Thyroid gland (tissue), 4 donors: ENCODE results near the gene FAM78A. TPM values are rescaled to one million over a fixed set of nuclear protein-coding genes. Genes with fewer than 3 reads are reported as not detected.
"Not testable (repeated sequence)": the region's sequence is repeated elsewhere in the genome, so short reads cannot be mapped to it uniquely, and the experiment has no call there.

Experiments used
- DNase-seq, 2 donors: peaks; one replicate each; pipeline ENCODE4 v3.0.0-alpha.2; 2019
- H3K27ac ChIP-seq, 3 donors: fragments of 200-600 bp; sonication (generic); 1 replicate in 2 of 3; 2 replicates in 1 of 3; pipeline ENCODE4 v1.5.1; 2016 to 2019; ENCODE audit warnings: mild to moderate bottlenecking in 1 of 3, moderate library complexity in 1 of 3
- H3K27me3 ChIP-seq: fragments of 200-600 bp; sonication (generic); one replicate; pipeline ENCODE4 v1.5.1; 2019
- H3K36me3 ChIP-seq, 2 donors: fragments of 200-600 bp; sonication (generic); one replicate each; pipeline ENCODE4 v1.5.1; 2016 to 2019
- H3K4me1 ChIP-seq, 2 donors: fragments of 200-600 bp; sonication (generic); one replicate each; pipeline ENCODE4 v1.5.1; 2017 to 2019
- H3K4me3 ChIP-seq, 3 donors: fragments of 200-600 bp; sonication (generic); replicated peaks in 1 of 3; 1 replicate in 2 of 3; 2 replicates in 1 of 3; pipeline ENCODE4 v1.5.1; 2016; ENCODE audit warnings: mild to moderate bottlenecking in 1 of 3
- H3K9me3 ChIP-seq: fragments of 200-600 bp; sonication (generic); one replicate; pipeline ENCODE4 v1.5.1; 2017
- POLR2A ChIP-seq, 2 donors: fragments of 450-650 bp; IDR thresholded peaks; one replicate each; pipeline ENCODE4 v1.6.1; 2017; ENCODE audit warnings: antibody characterized with exemption in 2 of 2, mild to moderate bottlenecking in 2 of 2, moderate library complexity in 1 of 2
- WGBS, 2 donors: methylation state at CpG; one replicate each; pipeline ENCODE4 v1.1.5; 2017; 5-methylcytosine and 5-hydroxymethylcytosine counted together
- intact Hi-C: fragments of 100-400 bp; cut with DNase I; formaldehyde crosslinking; loops from one replicate; pipeline ENCODE4 v1.15.1; 2023
- total RNA-seq, 4 donors: library from RNA; depleted of rRNA; stranded (reverse); fragments of >200 nt; gene quantifications; one replicate each; pipeline ENCODE4 v1.2.3, GENCODE V29; 2016
- TF ChIP-seq, protein P1 (sequence below), 6 experiments: fragments of 200-600 bp in 3 of 6; fragments of 450-650 bp in 3 of 6; sonication (generic) in 3 of 6; IDR thresholded peaks; one replicate each; pipeline ENCODE4 v1.5.1; 2016 to 2019; ENCODE audit warnings: antibody characterized with exemption in 6 of 6, mild to moderate bottlenecking in 2 of 6, inconsistent platforms in 1 of 6, moderate library complexity in 1 of 6

The FAM78A gene
- total RNA-seq, 4 donors from 2014 or later: 1.1 to 3.4 (median 1.6) TPM

DNA sequence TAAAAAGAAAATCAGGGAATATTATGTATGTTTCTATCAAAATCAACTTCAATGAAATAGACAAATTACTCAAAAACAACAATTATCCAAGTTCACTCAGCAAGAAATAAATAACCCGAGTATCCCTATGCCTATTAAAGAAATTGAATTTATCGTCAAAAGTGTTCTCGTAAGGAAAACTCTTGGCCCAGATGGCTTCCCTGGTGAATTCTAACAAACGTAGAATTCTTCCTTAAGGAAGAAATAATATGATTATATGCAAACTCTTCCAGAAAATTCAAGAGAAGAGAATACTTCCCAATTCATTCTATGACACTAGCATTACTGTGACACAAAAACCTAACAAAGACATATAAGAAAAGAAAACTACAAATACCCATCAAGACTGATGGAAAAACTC is 29.7 kb downstream of the FAM78A start:
- Histone ChIP-seq H3K4me3 (no peak overlapping the region), H3K9me3 (no peaks in the 10 kb centered on the region), H3K4me1 (no peaks in the 10 kb centered on the region), H3K27ac (no peak overlapping the region), H3K27me3 (no peaks in the 10 kb centered on the region), H3K36me3 (no peaks in the 10 kb centered on the region)
- intact Hi-C loops: no loop called here
- DNase-seq: no peak
- TF ChIP-seq, protein P1, sequence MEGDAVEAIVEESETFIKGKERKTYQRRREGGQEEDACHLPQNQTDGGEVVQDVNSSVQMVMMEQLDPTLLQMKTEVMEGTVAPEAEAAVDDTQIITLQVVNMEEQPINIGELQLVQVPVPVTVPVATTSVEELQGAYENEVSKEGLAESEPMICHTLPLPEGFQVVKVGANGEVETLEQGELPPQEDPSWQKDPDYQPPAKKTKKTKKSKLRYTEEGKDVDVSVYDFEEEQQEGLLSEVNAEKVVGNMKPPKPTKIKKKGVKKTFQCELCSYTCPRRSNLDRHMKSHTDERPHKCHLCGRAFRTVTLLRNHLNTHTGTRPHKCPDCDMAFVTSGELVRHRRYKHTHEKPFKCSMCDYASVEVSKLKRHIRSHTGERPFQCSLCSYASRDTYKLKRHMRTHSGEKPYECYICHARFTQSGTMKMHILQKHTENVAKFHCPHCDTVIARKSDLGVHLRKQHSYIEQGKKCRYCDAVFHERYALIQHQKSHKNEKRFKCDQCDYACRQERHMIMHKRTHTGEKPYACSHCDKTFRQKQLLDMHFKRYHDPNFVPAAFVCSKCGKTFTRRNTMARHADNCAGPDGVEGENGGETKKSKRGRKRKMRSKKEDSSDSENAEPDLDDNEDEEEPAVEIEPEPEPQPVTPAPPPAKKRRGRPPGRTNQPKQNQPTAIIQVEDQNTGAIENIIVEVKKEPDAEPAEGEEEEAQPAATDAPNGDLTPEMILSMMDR (IDR thresholded peaks at IDR 0.05): no peak
- TF ChIP-seq POLR2A (IDR thresholded peaks at IDR 0.05): no peak
- 84 to 85% methylated on average over 4 of the region's 4 CpGs for WGBS, 2 donors

DNA sequence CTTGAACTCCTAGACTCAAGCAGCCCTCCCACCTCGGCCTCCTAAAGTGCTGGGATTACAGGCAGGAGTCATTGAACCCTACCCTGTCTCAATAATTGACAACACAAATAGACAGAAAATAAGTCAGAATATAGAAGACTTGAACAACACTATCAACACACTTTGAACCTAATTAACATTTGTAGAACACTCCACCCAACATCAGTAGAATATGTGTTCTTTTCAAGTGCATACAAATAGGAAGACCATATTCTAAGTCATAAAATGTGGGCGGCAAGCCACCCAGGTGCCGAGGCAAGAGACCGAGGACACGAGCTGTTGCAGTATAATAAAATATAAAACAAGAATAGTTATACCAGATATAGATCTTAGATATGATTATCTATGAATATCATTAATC is 32.0 kb downstream of the FAM78A start:
- H3K9me3 ChIP-seq, H3K36me3 ChIP-seq, DNase-seq, H3K4me1 ChIP-seq, intact Hi-C loops, H3K4me3 ChIP-seq, H3K27ac ChIP-seq, H3K27me3 ChIP-seq: not testable (repeated sequence)
- 97% methylated on average over 5 of the region's 5 CpGs for WGBS, 2 donors

DNA sequence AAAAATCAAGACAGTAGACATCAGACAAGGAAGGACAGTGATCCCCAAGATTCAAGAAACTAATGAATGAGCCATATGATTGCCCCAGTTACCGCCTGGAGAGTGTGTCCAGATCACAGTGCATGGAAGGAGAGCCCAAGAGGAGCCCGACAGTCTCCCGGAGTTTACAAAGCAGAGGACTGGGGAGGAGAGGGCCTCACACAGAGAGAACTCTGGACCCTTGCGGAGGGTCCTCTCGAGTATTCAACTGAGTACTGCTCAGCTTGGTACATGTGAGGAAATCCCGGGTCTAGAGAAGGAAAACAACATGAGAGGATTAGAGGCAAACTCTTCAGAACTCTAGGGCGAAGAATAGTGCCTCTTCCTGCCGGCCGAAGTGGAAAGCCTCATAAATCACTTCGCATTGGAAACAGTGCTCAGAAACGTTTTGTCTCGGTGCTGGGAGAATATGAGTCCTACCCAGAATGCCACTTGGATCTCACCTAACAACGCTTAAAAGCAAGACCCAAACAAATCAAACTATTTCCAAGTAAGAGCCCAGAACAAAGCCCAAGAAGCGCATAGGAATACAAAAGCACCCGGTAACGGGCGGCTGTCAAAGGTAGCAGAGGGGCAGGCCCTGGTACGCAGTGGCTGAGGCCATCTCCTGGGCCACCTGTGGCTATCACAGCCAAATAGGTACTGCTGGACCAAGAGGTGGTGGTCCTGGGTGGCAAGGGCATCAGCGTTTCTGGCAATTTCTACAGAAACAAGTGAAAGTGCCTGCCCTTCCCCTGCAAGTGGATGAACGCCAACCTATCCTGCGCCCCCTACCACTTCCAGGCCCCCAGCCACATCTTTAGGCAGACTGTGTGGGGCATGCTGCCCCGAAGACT is 36.0 kb downstream of the FAM78A start:
- TF ChIP-seq, protein P1 (IDR thresholded peaks at IDR 0.05): no peak
- TF ChIP-seq POLR2A (IDR thresholded peaks at IDR 0.05): no peak
- DNase-seq: no peak
- intact Hi-C loops: no loop called here

DNA sequence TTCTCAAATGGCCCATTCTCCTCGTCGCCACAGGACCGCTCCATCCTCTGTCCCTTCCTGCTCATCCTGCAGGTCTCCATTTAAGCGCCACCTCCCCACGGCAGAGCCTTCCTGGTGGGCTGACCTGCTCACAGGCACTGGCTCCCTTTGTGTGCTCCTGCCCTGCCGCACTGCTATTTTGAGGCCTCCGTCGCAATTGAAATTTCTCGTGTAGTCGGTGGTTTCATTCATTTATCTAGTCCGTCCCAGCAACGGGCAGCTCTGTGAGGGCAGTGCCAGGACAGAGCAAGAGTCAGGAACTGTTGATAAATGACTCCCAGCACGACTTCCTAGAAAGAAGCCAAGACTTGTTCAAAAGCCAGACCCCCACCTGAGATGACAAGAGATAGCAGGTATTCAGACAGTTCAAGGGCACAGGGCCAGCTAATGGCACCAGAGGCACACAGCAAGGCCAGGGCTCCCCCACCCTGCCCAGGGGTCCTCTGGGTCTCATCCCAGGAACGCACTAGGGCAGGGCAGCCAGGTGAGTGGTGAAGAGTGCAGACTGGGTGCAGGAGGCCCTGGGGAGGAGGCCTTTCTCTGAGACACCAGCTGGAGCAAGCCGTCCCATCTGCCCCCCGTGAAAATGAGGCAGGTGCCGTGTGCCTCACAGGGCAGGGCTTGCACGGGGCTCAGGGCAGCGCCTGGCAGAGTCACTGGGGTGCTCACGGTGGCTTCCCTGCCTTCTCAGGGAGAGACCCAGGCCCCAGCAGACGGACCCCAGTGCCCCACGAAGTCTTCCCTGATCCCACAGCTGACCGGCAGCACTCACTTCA is 36.9 kb downstream of the FAM78A start:
- intact Hi-C loops: no loop called here
- TF ChIP-seq, protein P1 (IDR thresholded peaks at IDR 0.05): no peak
- no peak for TF ChIP-seq POLR2A (IDR thresholded peaks at IDR 0.05)
- H3K4me3 ChIP-seq: no peak overlapping the region
- WGBS, 2 donors: 88 to 90% methylated on average over 17 to 18 of the region's 23 CpGs
- peaks cover 15 to 17% of the 10 kb centered on the region in 2 donors for H3K4me1 ChIP-seq
- H3K27me3 ChIP-seq: no peaks in the 10 kb centered on the region
- H3K9me3 ChIP-seq: no peaks in the 10 kb centered on the region
- no peak overlapping the region for H3K27ac ChIP-seq
- no peak for DNase-seq
- H3K36me3 ChIP-seq: no peaks in the 10 kb centered on the region

More for the DNA sequence above, 36.0 kb downstream of the FAM78A start:
- H3K4me1 ChIP-seq: peaks cover 15 to 17% of the 10 kb centered on the region in 2 donors
- no peaks in the 10 kb centered on the region for H3K27me3 ChIP-seq
- H3K9me3 ChIP-seq: no peaks in the 10 kb centered on the region
- H3K36me3 ChIP-seq: no peaks in the 10 kb centered on the region
- no peak overlapping the region for H3K4me3 ChIP-seq
- WGBS, 2 donors: 67 to 69% methylated on average over 21 to 22 of the region's 22 CpGs
- no peak overlapping the region for H3K27ac ChIP-seq

DNA sequence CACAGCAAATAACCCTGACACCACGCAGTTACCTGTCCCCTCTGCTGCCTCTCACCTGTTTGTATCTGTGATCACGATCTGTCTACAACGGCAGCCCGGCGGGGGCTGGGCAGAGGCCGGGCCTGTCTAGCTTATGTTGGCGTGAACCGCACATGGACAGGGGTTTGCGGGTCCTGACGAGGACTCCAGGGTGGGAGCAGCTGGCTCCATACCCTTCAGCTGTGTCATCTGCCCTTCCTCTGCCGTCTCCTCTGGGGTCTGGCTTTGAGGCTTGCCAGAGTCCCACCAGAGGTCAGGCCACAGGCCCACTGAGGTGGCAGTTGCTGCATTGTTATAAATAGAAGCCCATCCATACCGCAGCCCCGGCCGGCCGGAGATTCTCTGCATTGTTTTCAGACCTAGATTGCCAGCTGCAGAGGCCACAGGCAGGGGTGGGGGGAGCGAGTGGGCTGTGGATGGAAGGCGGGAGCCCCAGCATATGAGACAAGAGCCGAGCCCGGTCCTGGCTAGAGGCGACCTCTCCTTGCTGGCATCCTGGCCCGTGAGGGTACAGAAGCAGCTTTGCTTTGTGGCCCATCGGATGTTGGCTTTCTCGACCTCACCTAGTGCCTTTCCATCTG is 37.8 kb downstream of the FAM78A start:
- Histone ChIP-seq H3K27me3 (no peaks in the 10 kb centered on the region), H3K9me3 (no peaks in the 10 kb centered on the region), H3K36me3 (peaks cover 4 to 7% of the 10 kb centered on the region in 2 donors), H3K4me3 (no peak overlapping the region), H3K4me1 (peaks cover 15 to 17% of the 10 kb centered on the region in 2 donors), H3K27ac (peak overlapping the region in 1 of 3 donors; percentile 30)
- intact Hi-C loops: no loop called here
- TF ChIP-seq, protein P1 (IDR thresholded peaks at IDR 0.05): no peak
- TF ChIP-seq POLR2A (IDR thresholded peaks at IDR 0.05): no peak
- WGBS, 2 donors: 40 to 44% methylated on average over 16 to 22 of the region's 23 CpGs
- DNase-seq: no peak
